Activated T-helper 1 cell treated with Interleukin-2 at 50 U/mL for 16 hours (primary cell): ENCODE results near the gene C4BPA.

ENCODE experiments used
- DNase-seq: peaks from one replicate; pipeline ENCODE4 v3.0.0-alpha.2; 2020; ENCODE audit warnings: low read depth

C4BPA gene

DNA sequence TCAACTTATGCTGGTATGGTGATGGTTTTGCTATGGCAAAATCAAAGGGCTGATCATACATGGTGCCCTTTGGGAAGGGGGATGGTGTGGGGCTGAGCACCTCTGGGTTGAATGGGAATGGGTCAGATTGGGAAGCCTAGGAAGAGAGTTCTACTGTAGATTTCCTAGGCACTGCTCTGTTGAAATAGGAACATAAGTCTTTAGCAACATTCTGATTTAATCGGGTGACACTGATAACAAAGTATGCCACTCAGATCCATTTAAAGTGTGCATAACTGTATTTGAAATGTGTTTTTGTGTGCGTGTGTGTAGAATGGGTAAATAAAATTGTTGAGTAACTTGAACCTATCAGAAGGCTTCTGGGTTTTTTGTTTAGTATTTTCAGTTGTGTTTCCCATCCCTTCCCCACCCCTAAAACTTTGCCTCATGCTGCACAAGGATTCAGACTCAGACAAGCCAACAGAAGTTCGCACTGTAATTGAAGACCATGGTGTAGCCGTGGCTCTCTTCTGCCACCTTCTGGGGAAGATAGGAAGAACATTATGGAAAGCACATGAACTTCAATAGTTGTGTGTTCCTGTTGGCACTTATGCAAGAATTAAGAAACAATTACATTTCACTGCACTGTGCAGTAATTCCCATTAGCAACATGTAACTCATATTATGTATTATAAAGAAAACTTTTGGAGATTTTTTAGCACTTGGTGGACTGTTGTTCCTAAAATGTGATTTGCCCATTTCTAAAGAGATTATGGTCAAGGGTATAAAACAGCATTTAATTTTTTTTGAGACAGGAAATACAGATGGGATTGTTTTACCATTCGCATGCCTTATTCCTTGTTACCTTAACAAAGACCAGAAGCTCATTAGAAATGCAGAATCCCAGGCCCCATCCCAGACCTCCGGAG is 26.3 kb upstream of the C4BPA start:
- DNase-seq: peak; percentile 20

DNA sequence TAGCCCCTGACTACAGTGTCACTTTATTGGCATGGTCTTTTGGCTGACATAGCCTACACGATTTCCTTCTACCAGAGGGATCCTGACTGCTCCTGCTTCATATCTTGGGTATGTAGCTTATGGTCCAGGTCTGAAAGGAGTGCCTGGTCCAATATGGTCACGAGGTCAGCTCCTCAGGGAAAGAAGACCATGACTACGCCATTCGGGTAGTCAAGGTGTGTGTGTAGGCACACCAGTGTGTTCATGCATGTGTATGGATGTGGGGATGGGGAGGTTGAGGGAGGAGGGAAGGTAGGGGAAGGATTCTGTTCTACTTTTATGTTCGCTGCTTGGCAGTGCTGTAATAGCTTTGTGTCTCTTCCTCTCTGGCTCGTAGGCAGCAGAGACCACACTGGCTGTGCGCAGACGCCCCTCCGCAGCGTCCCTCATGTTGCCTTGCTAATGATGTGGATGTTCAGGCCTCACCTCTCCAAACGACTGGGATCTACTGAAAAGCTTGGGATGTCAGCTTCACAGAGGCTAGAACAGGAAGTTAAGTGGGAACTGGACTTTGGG is 25.4 kb upstream of the C4BPA start:
- DNase-seq: no peak

DNA sequence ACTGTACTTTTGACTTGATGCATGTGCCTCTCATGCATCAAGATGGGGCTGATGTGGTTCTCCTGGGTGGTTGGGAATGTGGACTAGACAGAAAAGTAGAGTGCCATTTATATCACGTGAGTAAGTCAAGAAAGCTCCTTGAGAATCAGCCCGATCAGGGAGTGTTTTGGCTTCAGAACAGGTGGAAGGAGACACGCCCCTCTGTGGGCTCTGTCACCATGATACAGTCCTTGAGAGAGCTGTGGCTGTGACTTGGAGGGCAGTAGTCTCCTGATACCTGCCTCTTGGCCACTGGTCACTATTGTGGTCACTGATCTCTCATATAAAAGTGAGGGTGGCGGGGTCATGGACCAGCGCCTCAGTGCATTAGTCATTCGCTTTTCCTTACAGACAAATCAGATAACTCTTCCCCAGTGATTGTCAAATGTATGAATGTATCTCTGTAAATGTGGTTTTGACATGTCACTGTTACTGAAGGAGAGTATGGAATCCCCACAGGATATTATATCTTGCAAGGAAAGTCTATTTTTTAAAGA is 24.3 kb upstream of the C4BPA start:
- no peak for DNase-seq

DNA sequence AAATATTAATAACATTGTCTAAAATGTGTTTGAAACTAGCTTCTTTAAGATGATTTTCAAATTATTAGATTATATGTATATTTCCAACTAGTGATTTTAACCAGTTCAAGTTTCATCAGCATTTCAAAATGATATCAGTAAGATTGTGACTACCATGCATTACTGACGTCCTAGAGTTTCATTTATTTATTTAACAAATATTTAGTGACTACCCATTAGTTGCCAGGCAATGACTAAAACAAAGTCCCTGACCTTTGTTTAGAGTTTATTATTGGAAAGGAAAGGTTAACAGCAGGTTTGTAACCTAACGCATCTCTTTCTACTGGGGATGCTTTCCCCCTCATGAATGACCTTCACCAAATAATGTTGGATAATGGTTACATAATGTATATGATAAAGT is 22.9 kb upstream of the C4BPA start:
- no peak for DNase-seq

DNA sequence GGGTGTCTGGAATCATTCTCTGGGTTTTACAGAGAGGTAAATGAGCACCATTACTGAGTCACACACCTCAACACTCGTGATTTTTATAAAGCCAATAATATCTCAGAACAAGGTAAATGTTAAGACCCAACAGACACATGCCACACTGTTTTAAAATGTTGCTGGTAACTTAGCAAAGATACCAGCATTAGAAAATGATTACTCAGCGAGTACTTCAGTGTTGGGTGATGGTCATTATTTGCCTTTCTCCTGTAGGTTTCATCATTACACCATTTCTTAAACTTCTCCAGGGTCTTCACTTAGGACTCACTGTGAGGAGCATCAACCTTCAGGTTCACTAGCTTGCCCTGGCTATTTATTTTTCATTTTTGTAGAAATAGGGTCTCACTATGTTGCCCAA is 22.2 kb upstream of the C4BPA start:
- DNase-seq: no peak

DNA sequence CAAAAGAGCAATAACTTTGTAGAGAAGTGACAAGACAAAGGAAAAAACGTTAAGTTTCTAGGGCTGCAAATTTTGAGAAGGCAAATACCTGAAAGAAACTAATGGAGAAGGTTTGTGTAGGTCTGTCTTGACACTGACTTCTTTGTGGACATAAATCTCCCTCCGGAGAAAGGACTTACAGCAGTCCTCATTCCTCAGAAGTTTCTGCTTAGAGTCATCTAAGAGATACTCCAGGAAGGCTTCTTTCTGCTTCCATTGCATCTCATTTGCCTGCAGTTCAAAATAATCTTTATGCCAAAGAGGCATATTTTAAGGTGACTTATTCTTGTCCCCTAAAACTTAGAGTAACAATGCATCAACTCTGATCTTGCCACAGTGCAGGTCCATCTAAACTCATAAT is 19.8 kb upstream of the C4BPA start:
- DNase-seq: no peak

DNA sequence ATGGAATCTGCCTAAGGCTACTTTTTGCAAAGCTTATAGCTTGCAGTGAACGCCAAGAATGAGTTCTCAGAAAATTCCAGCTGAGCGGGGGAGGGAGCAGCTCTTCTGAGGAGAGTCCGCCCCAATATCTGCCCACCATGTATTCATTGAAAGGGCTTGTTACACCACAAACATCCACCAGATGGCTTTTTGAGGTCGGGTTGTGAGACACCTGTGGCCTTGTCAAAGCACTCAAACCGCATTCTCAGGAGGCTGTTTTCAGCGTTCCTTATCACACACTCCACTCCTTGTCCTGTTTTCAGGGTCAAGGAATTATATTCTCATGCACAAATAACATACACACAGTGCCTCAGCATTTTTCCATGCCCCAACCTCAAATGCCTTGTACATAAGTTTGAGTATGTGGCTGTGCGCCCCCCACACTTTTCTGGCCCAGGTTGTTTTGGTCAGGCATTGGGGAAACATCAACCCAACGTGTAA is 19.3 kb upstream of the C4BPA start:
- DNase-seq: peak; percentile 8

DNA sequence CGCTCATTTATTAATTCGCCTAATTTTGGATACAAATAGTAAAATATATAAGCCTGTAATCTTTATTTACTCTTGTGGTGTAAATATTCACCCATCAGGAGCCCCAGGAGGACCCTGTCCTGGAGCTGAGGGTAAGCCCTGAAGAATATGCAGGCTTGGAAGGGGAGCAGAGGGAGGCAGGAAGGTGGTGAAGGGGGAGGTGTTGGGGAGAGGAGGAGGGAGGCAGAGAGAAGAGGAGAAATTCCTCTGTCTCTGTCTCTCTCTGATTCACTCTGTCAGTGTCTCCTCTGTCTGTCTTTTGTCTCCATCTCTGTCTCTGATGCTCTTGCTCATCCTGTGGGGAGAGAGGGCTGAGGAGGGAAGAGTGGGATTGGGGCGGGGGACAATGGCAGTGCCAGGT is 18.1 kb upstream of the C4BPA start:
- no peak for DNase-seq

DNA sequence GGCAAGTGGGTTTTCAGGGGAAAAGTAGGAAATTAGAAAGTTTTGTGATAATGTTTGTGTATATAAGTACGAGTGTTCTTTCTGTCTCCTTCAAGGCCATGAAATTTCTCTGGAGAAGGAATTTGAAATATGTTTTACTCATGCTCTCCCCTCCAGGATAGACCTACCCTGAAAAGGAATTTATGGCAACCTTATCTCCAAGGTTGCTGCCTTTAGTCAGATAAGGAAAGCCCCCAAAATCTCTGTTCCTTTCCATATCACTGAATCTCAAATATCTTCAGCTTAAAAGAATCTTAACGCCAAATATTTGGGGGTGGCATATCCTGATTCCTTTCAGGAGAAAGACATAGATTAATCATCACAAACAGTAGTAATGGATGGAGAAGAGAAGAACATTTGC is 15.9 kb upstream of the C4BPA start:
- DNase-seq: no peak

DNA sequence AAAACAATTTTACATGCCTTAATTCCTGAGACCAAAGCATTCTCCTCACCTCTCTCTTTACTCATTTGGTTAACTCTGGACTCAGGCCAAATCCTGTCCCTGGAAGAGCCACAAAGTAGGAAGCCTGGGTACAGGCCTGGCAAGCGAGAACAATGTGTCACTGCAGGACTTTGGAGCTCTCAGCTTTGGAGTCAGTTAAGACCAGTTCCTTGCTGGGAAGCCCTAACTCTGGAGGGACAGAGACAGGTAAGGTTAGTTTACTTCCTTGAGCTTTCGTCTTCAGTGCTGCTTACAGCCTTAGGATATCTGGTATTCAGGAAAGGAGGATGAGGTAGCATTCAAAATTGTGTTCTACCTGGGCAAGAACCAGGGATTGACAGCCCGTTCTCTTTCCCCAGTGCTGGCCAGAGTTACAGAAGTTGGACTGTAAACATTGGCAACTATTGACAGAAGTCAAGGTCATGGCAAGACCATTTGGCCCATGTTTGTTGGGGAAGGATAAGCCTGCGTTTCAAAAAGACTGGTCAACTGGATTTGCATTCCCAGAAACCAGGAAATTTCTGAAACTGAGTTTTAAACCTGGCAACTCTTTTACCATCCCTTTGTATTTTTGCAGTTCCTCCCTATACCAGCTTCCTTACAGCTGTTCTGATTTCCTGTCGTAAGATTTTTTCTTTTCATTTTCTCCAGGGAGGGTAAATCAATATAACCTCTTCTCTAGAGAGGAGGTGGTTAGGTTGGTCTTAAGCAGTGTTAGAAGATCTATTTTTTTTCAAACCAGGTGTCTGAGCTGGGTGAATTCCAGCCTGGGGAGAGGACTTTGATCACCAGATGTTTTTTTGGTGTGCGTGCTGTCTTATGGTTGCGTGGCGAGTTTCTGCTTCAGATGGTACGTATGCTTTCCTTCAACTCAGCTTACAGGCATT is 15.1 kb upstream of the C4BPA start, which contains the start of gene C4BPB:
Gene C4BPB, plus strand, starts transcription at position 160 of the 926 bp plus-strand sequence. Its CDS starts 672 bp downstream, at position 832.
- no peak for DNase-seq

DNA sequence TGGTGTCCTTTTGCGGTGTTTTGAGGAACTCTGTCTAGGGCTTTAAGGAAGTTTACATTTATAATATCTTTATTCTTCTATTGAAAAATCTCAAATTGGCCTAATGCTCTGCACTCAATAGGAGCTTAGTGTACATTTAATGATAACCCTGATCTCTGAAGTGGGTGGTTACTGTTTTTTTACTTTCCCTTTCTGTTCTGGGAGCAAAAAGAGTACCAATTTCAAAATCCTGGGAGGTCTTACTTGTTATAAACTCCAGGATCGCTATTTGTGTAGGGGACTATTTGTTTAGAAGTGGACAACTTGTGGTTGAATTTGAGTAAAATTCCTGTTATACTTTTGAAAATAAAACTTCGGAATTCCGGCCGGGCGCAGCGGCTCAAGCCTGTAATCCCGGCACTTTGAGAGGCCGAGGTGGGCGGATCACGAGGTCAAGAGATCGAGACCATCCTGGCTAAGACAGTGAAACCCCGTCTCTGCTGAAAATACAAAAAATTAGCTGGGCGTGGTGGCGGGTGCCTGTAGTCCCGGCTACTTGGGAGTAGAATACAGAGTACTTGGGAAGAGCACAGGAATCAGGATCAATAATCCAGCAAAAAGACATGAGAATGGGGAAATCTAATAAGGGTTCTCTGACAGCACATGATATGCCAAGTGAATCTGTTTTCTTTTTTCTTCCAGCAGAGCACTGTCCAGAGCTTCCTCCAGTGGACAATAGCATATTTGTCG is 14.2 kb upstream of the C4BPA start:
- no peak for DNase-seq

DNA sequence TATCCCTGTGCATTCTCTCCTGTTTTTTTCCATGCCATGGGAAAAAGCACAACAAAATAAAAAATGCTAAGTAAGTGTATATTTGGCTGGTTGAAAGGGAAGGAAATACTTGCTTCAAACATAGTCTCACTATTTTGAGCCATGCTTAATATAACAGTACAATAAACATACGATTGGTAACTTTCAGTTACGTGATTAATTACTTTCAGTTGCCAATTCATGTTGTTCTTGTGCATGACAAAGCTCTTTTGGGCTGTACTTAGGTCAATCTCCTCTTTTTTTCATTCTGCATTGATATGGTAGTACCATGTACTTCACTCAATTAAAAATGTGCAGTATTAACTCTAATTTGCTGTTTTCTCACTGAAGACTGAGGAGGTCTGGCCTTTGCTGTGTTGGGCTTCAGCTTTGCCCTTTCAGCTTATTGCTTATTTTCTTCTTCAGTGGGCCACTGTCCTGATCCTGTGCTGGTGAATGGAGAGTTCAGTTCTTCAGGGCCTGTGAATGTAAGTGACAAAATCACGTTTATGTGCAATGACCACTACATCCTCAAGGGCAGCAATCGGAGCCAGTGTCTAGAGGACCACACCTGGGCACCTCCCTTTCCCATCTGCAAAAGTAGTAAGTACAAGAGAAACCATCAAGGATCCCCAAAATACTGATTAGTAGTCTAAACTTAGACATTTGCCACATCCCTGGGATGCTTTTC is 12.7 kb upstream of the C4BPA start:
- DNase-seq: no peak

DNA sequence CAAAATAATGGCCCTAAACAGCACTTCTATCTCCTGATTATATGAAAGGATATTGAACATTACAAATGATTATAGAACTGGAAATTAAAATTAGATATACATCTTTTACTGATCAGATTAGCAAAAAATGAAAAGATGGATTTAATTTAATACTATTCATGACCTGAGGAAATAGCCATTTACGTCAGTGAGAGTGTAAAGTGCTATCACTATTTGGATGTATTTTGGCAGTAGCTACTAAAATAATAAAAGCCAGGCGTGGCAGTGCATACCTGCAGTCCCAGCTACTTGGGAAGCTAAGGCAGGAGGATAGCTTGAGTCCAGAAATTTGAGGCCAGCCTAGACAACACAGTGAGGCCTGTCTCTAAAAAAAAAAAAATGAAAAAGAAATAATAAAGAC is 10.1 kb upstream of the C4BPA start:
- DNase-seq: no peak

DNA sequence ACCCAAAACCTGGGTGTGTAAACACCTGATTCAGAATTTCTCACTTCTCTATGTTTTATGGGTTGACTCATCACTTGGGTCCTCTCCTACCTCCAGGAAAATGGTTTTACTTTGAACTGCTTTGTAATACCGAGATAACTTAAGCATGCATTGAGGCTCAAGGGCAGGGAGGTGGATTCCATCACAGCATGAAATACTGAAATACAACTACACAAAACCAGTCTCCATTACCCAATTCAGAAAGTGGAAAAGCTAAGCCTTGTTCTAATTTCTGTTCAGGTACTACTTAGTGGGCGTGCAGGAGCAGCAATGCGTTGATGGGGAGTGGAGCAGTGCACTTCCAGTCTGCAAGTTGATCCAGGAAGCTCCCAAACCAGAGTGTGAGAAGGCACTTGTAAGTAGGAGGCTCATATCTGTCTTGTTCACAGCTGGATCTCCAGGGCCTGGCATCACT is 6.1 kb upstream of the C4BPA start:
- DNase-seq: no peak

DNA sequence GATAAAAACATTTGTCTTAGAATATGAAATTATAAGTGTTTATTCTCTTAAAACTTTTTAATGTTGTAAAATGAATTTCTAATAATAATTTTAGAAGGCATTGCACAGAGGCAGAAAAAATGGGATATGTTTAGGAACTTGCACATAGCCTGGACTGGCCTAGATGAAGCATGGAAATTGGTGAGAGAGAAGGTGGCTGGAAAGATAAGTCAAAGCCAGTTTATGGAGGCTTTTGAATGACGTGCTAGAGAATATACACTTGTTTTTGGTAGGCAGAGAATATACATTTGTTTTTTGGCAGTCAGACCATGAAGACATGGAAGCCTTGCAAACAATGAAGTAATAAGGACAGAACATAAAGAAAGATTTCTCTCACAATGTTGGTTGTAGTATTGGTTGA is 2.3 kb upstream of the C4BPA start:
- no peak for DNase-seq

DNA sequence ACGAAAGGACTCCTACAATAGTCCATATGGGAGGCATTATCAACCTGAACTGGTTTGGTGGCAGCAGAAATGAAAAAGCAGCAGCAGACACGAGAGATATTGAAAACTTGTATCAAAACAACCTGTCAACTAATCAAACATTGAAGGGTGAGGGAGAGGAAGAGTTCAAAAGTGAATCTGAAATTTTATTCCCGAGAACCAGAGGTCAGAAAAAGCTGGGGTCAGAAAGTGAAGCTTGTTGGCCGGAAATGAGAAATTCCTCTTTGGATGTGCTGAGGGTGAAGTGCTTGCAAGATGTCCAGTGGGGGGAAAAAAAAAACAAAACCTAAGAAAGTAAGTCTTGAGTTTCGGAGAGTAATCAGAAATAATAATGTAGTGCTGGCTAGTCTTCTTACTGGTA is 1.9 kb upstream of the C4BPA start:
- no peak for DNase-seq

DNA sequence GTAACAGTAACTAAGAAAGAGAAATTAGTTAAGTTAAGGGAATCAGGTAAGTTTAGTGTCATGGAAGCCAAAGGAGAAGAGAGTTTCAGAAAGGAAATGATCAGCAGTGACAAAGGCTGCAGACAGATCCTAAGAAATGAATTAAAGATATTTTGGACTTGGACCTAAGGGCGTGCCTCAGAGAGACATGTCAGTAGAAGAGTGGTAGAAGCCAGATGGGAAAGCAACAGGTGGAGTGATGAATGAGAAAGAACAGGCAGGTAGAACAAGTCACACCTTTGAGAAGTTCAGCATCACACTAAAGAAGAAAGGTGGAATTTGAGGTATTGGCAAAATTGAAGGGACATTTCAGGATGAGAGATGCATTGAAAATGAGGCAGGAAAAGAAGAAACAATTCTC is 1.4 kb upstream of the C4BPA start:
- no peak for DNase-seq

DNA sequence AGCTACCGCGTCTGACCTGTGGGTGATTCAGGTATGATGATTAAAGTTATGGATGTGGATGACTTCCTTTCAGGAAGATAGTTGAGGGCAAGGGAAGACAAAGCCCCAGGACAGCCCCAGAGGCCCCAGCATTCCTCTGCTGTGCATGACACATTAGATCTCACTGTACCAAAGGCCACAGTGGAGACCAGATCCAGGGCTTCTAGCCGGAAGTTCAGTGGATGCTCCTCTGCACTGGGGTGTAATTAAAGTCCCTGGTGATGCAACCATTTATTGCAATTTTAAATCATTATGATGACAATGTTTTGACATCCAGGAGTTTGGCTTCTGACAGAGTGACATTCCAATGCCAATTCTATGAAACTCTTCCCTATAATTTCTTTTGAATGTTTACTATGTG is 5.0 kb downstream of the C4BPA start:
- DNase-seq: no peak

DNA sequence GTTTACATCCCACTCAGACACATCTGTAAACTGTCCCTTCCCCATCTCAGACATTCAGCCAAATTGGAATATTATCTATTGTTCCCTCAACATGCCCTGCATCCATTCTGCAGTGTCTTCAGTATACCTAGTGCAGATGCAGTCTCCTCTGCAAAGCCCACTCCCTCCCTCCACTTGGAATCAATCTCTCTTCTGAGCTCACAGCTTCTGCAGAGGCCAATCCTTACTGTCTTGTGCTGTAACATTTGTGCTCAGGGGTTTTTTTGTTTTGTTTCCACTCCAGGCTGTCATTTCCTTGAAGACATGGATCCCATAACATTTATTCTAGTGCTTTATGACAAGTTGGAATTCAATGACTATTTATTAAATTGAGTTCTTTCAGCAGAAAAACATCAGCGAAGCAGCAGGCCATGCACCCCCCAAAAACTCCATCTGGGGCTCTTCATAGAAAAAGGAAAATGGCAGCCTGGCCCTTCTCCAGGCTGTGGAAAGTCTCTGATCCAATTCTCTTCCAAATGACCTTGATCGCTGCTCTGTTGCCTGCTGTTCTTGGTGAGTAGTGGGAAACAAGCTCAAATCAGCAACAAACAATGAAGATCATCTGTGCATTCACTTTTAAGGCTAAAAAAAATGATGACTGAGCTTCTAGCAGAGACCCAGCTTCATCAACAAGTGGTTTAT is 8.7 kb downstream of the C4BPA start:
- no peak for DNase-seq

DNA sequence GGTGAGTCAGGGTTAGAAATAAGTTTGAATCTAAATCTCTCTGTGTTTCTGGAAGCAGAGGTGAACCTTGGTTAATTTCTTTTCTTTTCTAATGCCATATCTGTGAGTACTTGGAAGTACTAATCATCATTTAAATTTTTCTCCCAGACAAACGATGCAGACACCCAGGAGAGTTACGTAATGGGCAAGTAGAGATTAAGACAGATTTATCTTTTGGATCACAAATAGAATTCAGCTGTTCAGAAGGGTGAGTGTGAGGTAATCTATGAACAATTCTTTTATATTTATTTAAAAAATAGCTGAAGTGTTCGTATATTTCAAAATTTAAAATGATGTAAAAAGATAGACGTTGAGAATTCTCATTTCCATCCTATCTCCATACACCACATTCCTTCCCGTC is 11.2 kb downstream of the C4BPA start:
- DNase-seq: no peak
